Right hindlimb (tissue), 1 donor: ENCODE measurements around the gene FBXW4.

Experiments used
- DNase-seq: peaks from one replicate; pipeline ENCODE4 v3.0.0-alpha.2; 2018

Gene FBXW4

DNA sequence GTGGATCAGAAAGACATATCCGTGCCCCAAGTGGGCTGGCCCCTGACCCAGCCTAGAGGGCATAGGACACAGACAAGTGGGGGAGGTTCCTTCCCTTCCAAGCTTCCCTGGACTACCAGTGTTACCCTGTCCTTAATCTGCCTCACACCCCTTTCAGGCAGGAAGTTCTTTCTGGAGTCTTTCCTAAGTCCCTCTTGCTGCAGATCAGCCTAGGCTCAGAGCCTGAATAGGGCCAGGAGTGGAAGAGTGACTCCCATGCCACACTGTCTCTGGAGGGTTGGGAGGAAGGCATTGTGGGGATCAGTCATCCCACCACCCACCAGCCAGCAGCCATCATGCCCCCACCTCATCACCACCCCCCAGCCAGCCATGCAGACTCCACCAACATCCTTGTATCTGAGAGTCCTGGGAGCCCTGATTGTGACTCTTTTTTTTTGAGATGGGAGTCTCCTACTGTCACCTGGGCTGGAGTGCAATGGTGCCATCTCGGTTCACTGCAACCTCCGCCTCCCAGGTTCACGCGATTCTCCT lies 129.5 kb downstream of the FBXW4 start:
- DNase-seq, result no peak

GRCh38 chr10:101564490-101564991 lies 130.4 kb downstream of the FBXW4 start:
- no peak for DNase-seq

DNA sequence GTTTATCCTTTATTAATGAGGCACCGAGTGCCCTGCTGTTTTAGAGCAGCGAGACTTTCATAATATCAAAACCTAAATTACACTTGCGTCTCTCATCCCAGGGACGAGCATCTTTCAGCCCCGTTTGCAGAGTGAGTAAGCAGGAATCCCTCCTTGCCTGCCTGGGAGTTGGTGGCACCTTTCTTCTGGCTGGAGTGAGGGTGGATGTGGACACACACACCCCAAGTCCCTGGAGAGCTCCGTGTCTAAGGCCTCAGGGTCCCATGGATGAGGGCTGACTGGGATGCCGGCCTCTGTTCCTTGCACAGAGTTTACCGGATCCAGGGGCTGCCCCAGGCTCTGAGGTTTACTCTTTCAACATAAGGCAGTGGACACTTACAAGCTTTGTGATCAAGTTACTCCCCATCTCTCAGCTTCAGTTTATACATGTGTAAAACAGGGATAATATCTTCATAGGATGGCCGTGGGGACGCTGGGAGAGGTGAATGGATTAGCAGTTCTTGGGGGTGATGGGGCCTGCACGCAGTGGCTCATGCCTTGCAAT lies 131.4 kb downstream of the FBXW4 start:
- DNase-seq, result no peak

DNA sequence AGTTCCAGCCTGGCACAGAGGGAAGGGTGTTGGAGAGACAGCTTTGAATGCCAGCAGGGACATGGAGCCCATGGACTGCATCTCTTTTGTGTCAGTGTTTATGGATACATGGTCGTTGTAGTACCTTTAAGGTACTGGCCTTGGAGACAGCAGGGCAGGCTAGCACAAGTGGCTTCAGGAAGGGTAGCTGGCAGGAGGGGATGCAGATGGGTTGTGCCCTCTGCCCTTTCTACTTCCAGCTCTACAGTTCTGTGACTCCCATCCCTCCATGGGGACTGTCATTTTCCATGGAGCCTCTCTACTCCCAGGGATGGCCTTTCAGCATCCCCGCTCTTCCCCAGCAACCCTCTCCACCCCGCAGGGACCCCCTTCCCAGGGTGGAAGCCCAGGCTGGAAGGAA lies 132.0 kb downstream of the FBXW4 start:
- no peak for DNase-seq

- DNase-seq, result no peak
These were observed 132.7 kb downstream of the FBXW4 start for GRCh38 chr10:101562231-101562630.

- DNase-seq, result no peak
These were observed 133.7 kb downstream of the FBXW4 start for GRCh38 chr10:101561068-101561915.
